Panc1 (cell line): ENCODE data around the gene DLGAP1. TPM values are rescaled to one million over a fixed set of nuclear protein-coding genes. Genes with fewer than 3 reads are reported as not detected.

ENCODE experiments used
- ATAC-seq: fragments of 200-7000 bp; cut with Tn5 transposase; 2 replicates; pipeline ENCODE4 v1.9.1; 2020; ENCODE audit warnings: mild to moderate bottlenecking, moderate library complexity
- BruUV-seq: library from RNA; stranded (reverse); fragments of 400-500 nt; replicated peaks from 2 replicates; lab custom pipeline; 2021; lab: Mats Ljungman, UMichigan
- CTCF ChIA-PET: fragments of 300-600 bp; sonication (Branson Sonifier 250); formaldehyde crosslinking; loops from one replicate; lab custom pipeline; 2022; ENCODE audit warnings: antibody characterized with exemption; lab: Charles Lee
- POLR2A ChIA-PET: fragments of 300-600 bp; sonication (Branson Sonifier 250); formaldehyde crosslinking; loops from one replicate; lab custom pipeline; 2022; ENCODE audit warnings: antibody characterized with exemption; lab: Charles Lee
- DNase-seq: peaks from one replicate; pipeline ENCODE4 v3.0.0-alpha.2; 2010; ENCODE audit warnings: low read depth, low spot score
- H3K27ac ChIP-seq: 2 replicates; pipeline ENCODE4 v1.5.1; 2011; ENCODE audit warnings: mild to moderate bottlenecking, low read length, inconsistent platforms
- H3K27me3 ChIP-seq: fragments of 200-500 bp; sonication (Bioruptor generic); 2 replicates; pipeline ENCODE4 v1.6.0; 2014; ENCODE audit warnings: low read length, inconsistent platforms; ENCODE audit not compliant: control insufficient read depth, insufficient read depth
- H3K36me3 ChIP-seq: fragments of 200-500 bp; sonication (Bioruptor generic); 2 replicates; pipeline ENCODE4 v1.5.1; 2014; ENCODE audit warnings: inconsistent platforms, mild to moderate bottlenecking, low read length, moderate library complexity; ENCODE audit not compliant: control insufficient read depth, insufficient read depth
- H3K4me1 ChIP-seq: 2 replicates; pipeline ENCODE4 v1.5.1; 2011; ENCODE audit warnings: inconsistent platforms, mild to moderate bottlenecking, low read length, moderate library complexity; ENCODE audit not compliant: control insufficient read depth, insufficient read depth
- H3K4me3 ChIP-seq, 2 experiments: 2 replicates each; pipeline ENCODE4 v1.5.1; 2011 to 2012; ENCODE audit warnings: low read depth in 2 of 2, low read length in 2 of 2, mild to moderate bottlenecking in 2 of 2, inconsistent platforms in 1 of 2, moderate library complexity in 1 of 2
- H3K9me3 ChIP-seq: fragments of 200-500 bp; sonication (Bioruptor generic); 2 replicates; pipeline ENCODE4 v1.5.1; 2014; ENCODE audit warnings: low read depth, mild to moderate bottlenecking, inconsistent platforms, low read length, moderate library complexity; ENCODE audit not compliant: control insufficient read depth, insufficient read depth
- POLR2AphosphoS5 ChIP-seq: IDR thresholded peaks from 2 replicates; pipeline ENCODE4 v1.6.1; 2012; ENCODE audit warnings: mild to moderate bottlenecking, low read depth, low read length, moderate library complexity
- REST ChIP-seq, 2 experiments: IDR thresholded peaks; 2 replicates each; pipeline ENCODE4 v1.6.1; 2011 to 2012; ENCODE audit warnings: low read depth in 2 of 2, control low read depth in 1 of 2, low read length in 1 of 2, mild to moderate bottlenecking in 1 of 2, moderate library complexity in 1 of 2; ENCODE audit not compliant: insufficient read depth in 1 of 2
- SIN3A ChIP-seq: IDR thresholded peaks from 2 replicates; pipeline ENCODE4 v1.6.1; 2012; ENCODE audit warnings: low read depth, mild to moderate bottlenecking, low read length, moderate library complexity, borderline replicate concordance; ENCODE audit not compliant: insufficient read depth
- TCF7L2 ChIP-seq: IDR thresholded peaks from 2 replicates; pipeline ENCODE4 v1.6.1; 2011; ENCODE audit warnings: mild to moderate bottlenecking, low read depth, low read length, inconsistent platforms
- in situ Hi-C: cut with HindIII; loops from 2 replicates; pipeline ENCODE4 v1.10.0; 2016; ENCODE audit warnings: low sequenced_read_pairs, low pct_unique_long_range_greater_than_20kb
- intact Hi-C: fragments of 100-400 bp; cut with micrococcal nuclease; formaldehyde crosslinking; loops from one replicate; pipeline ENCODE4 v1.10.0; 2022; ENCODE audit not compliant: unreplicated experiment
- total RNA-seq: library from RNA; stranded (reverse); gene quantifications from one replicate; pipeline ENCODE4 v1.2.1, GENCODE V29; 2021; ENCODE audit not compliant: unreplicated experiment
- TF ChIP-seq, protein P1 (sequence below): fragments of 450-650 bp; IDR thresholded peaks from 2 replicates; pipeline ENCODE4 v1.5.1; 2017; ENCODE audit warnings: mild to moderate bottlenecking

Gene DLGAP1
- total RNA-seq, 1 experiment from 2014 or later, result 1.8 TPM

- POLR2A ChIA-PET, result no interaction called here
- CTCF ChIA-PET, result no interaction called here
Observed at GRCh38 chr18:3819961-3820360, 635.1 kb downstream of the DLGAP1 start.

DNA sequence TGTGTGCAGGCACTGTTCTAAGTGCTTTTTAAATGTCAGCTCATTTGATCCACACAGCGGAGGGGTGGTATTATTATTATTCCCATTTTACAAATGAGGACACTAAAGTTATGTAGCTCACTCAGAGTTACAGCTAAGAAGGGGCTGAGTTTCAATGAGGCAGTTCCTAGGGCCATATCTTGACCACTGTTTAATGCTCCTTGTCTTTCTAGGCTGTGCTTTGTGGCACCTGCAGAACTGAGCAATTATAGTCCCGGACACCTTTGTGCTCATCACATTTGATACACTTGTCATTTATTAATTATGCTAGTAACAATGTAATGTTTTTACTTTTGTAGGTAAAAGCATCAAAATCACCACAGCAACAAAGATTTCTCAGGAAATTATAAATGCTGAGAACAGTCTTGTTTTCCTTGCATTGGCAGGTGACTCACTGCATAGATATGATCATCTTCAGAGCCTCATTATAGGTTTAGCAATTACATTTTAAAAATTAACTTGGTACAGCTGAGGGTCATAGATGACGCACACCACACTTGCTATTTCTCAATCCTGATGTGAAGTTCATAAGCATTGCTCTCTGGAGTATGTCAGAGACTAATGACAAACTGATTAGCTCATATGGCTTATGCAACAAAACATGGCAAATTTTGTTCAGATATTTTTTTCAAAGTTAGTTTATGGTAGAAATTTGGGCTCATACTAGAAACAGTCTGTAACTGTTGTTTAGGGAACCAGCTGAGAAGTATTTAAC is 638.3 kb downstream of the DLGAP1 start:
- POLR2A ChIA-PET, result no interaction called here
- TF ChIP-seq POLR2AphosphoS5, result no peak
- TF ChIP-seq TCF7L2, result no peak
- TF ChIP-seq REST (IDR thresholded peaks at IDR 0.05; ENCODE audit: insufficient read depth in 1 of 2, low read depth in 2 of 2, low read length in 1 of 2), result no peak
- TF ChIP-seq, protein P1, sequence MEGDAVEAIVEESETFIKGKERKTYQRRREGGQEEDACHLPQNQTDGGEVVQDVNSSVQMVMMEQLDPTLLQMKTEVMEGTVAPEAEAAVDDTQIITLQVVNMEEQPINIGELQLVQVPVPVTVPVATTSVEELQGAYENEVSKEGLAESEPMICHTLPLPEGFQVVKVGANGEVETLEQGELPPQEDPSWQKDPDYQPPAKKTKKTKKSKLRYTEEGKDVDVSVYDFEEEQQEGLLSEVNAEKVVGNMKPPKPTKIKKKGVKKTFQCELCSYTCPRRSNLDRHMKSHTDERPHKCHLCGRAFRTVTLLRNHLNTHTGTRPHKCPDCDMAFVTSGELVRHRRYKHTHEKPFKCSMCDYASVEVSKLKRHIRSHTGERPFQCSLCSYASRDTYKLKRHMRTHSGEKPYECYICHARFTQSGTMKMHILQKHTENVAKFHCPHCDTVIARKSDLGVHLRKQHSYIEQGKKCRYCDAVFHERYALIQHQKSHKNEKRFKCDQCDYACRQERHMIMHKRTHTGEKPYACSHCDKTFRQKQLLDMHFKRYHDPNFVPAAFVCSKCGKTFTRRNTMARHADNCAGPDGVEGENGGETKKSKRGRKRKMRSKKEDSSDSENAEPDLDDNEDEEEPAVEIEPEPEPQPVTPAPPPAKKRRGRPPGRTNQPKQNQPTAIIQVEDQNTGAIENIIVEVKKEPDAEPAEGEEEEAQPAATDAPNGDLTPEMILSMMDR, result no peak
- no peak for TF ChIP-seq SIN3A
- Histone ChIP-seq H3K36me3 (no peaks in the 10 kb centered on the region), H3K9me3 (no peaks in the 10 kb centered on the region), H3K27ac (no peak overlapping the region), H3K4me1 (0 out of 2 replicates have a peak, but pooled peaks cover 3% of the 10 kb centered on the region), H3K4me3 (no peak overlapping the region), H3K27me3 (no peaks in the 10 kb centered on the region)
- in situ Hi-C loops, result no loop called here
- DNase-seq, result no peak
- intact Hi-C loops, result no loop called here
- no TSS peak for BruUV-seq
- no peak for ATAC-seq
- CTCF ChIA-PET, result interaction anchor here (0.6 kb wide), 1 partner anchor 35 kb away, joined by 5 read pairs; no protein-coding TSS in a partner anchor

More at GRCh38 chr18:3819961-3820360, 635.1 kb downstream of the DLGAP1 start:
- TF ChIP-seq TCF7L2 (no peak), REST (IDR thresholded peaks at IDR 0.05; ENCODE audit: insufficient read depth in 1 of 2, low read depth in 2 of 2, low read length in 1 of 2) (no peak), SIN3A (no peak), POLR2AphosphoS5 (no peak)
- TF ChIP-seq, protein P1, result no peak
- DNase-seq (no peak), ATAC-seq (no peak)
- Histone ChIP-seq H3K27ac (no peak overlapping the region), H3K27me3 (no peaks in the 10 kb centered on the region), H3K36me3 (no peaks in the 10 kb centered on the region), H3K4me1 (0 out of 2 replicates have a peak, but pooled peaks cover 3% of the 10 kb centered on the region), H3K4me3 (no peak overlapping the region), H3K9me3 (no peaks in the 10 kb centered on the region)
- no TSS peak for BruUV-seq
- in situ Hi-C loops (no loop called here), intact Hi-C loops (no loop called here)
